Psoas muscle (tissue), 8 donors: ENCODE results near the gene MAPKAPK2. TPM values are rescaled to one million over a fixed set of nuclear protein-coding genes. Genes with fewer than 3 reads are reported as not detected.

Experiments used
- ATAC-seq, 4 donors: fragments of 200-7000 bp; cut with Tn5 transposase; one replicate each; pipeline ENCODE4 v1.9.1; 2020; ENCODE audit warnings: moderate library complexity in 3 of 4, mild to moderate bottlenecking in 2 of 4
- DNase-seq, 2 donors: peaks; one replicate each; pipeline ENCODE4 v3.0.0-alpha.2; 2020
- H3K27ac ChIP-seq: fragments of 200-600 bp; one replicate; pipeline ENCODE4 v1.8.0; 2022
- H3K27me3 ChIP-seq, 3 donors: fragments of 200-600 bp in 1 of 3; one replicate each; pipeline versions ENCODE4 v1.6.1 to v1.8.0; 2013 to 2022; ENCODE audit warnings: low read length in 2 of 3, mild to moderate bottlenecking in 2 of 3, moderate library complexity in 1 of 3; ENCODE audit not compliant: insufficient read depth in 3 of 3
- H3K36me3 ChIP-seq, 2 donors: fragments of 200-600 bp in 1 of 2; one replicate each; pipeline versions ENCODE4 v1.6.1 to v1.8.0; 2013 to 2022; ENCODE audit warnings: low read depth in 1 of 2, mild to moderate bottlenecking in 1 of 2, moderate library complexity in 1 of 2; ENCODE audit not compliant: insufficient read depth in 1 of 2
- H3K4me1 ChIP-seq: fragments of 200-600 bp; one replicate; pipeline ENCODE4 v1.8.0; 2022
- H3K4me3 ChIP-seq: fragments of 200-600 bp; one replicate; pipeline ENCODE4 v1.8.0; 2022; ENCODE audit warnings: mild to moderate bottlenecking
- H3K9me3 ChIP-seq: fragments of 200-600 bp; one replicate; pipeline ENCODE4 v1.8.0; 2022
- CTCF ChIP-seq: fragments of 200-600 bp; IDR thresholded peaks from one replicate; pipeline ENCODE4 v1.8.0; 2022; ENCODE audit warnings: antibody characterized with exemption
- WGBS, 3 donors: extraction: QIAGEN DNeasy Blood & Tissue Kit; methylation state at CpG; one replicate each; pipeline versions ENCODE4 v1.1.6 to v1.1.7; 2013; 5-methylcytosine and 5-hydroxymethylcytosine counted together
- intact Hi-C, 2 donors: fragments of 100-400 bp; cut with DNase I; formaldehyde crosslinking; loops; one replicate each; pipeline versions ENCODE4 v1.11.0 to v1.14.2; 2022
- polyA plus RNA-seq, 3 donors: library from polyadenylated mRNA; stranded (reverse); fragments of 200-250 nt; gene quantifications; one replicate each; pipeline ENCODE4 v1.2.3, GENCODE V29; 2013
- total RNA-seq, 4 donors: library from RNA; stranded (reverse); fragmentation: NEBNext Ultra II Directional in 2 of 4; extraction: Animal tissue kit (Norgen Biotek cat#: 25700) in 2 of 4; gene quantifications; one replicate each; pipeline versions ENCODE4 v1.2.1 to v1.2.4, GENCODE V29; 2021 to 2023
- donor health status: healthy with polysubstance abuse.
- donor health status: DM: no; HTN: no; CAD: no; lungs with moderate emphysema.
- donor health status: Bipolar disorder and iron deficiency.
- donor health status: healthy.
- donor health status: DM: yes; HTN: yes; CAD: no.
- donor health status: DM: no; HTN: no; CAD: no.
- donor health status: DM: no; HTN: no; CAD: no.
- donor health status: DM: yes; HTN: yes; CAD: no.

The MAPKAPK2 gene
- total and polyA plus RNA-seq, 7 donors, result 89.4 to 198 (median 139) TPM

- intact Hi-C loops, result no loop called here
- ATAC-seq, result no peak
- H3K36me3 ChIP-seq, result peaks cover 8 to 72% of the 10 kb centered on the region in 2 donors
These were observed 47.8 kb downstream of the MAPKAPK2 start for GRCh38 chr1:206732508-206732907.

DNA sequence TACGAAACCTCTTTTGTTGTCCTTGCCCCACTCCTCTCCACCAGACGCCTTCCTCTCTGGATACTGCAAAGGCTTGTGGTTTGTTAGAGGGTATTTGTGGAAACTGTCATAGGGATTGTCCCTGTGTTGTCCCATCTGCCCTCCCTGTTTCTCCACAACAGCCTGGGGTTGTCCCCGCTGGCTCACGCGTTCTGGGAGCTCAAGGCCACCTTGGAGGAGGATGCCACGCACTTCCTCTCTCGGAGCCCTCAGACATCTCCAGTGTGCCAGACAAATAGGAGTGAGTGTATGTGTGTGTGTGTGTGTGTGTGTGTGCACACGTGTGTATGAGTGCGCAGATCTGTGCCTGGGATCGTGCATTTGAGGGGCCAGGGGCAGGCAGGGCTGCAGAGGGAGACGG, 48.3 kb downstream of the MAPKAPK2 start:
- no peak for TF ChIP-seq CTCF
- Histone ChIP-seq H3K4me3 (no peak overlapping the region), H3K4me1 (no peaks in the 10 kb centered on the region), H3K36me3 (peaks cover 8 to 72% of the 10 kb centered on the region in 2 donors), H3K27ac (no peak overlapping the region), H3K27me3 (no peaks in the 10 kb centered on the region), H3K9me3 (no peaks in the 10 kb centered on the region)
- ATAC-seq, result no peak
- DNase-seq, result no peak
- 88 to 96% (median 95%) methylated on average over 11 of the region's 11 CpGs for WGBS, 3 donors
- intact Hi-C loops, result no loop called here

More at GRCh38 chr1:206732508-206732907, 47.8 kb downstream of the MAPKAPK2 start:
- no peaks in the 10 kb centered on the region for H3K27me3 ChIP-seq
- peaks cover 3% of the 10 kb centered on the region for H3K4me1 ChIP-seq
- DNase-seq, result no peak
- no peak overlapping the region for H3K27ac ChIP-seq
- TF ChIP-seq CTCF, result no peak
- 89 to 91% (median 90%) methylated on average over 11 of the region's 11 CpGs for WGBS, 3 donors
- no peaks in the 10 kb centered on the region for H3K9me3 ChIP-seq
- no peak overlapping the region for H3K4me3 ChIP-seq

GRCh38 chr1:206734499-206735142, 49.9 kb downstream of the MAPKAPK2 start:
- Histone ChIP-seq H3K36me3 (peaks cover 8 to 63% of the 10 kb centered on the region in 2 donors), H3K4me3 (no peak overlapping the region), H3K4me1 (peaks cover 7% of the 10 kb centered on the region), H3K27me3 (no peaks in the 10 kb centered on the region), H3K27ac (no peak overlapping the region), H3K9me3 (no peaks in the 10 kb centered on the region)
- 71 to 84% (median 76%) methylated on average over 9 of the region's 9 CpGs for WGBS, 3 donors
- intact Hi-C loops, result loop anchor here (5.0 kb wide), 2 partner anchors 68 to 178 kb away; no protein-coding TSS in a partner anchor
- peak; percentile 25 to 56 (median 45) for ATAC-seq
- peak; percentile 50 for TF ChIP-seq CTCF
- DNase-seq, result peak; percentile 49 to 71

GRCh38 chr1:206735553-206736031, 50.9 kb downstream of the MAPKAPK2 start:
- no peaks in the 10 kb centered on the region for H3K9me3 ChIP-seq
- peaks cover 0 to 53% of the 10 kb centered on the region in 2 donors for H3K36me3 ChIP-seq
- no peak for DNase-seq
- no peaks in the 10 kb centered on the region for H3K27me3 ChIP-seq
- intact Hi-C loops, result loop anchor here (5.0 kb wide), 2 partner anchors 67 to 177 kb away; no protein-coding TSS in a partner anchor
- H3K4me1 ChIP-seq, result peaks cover 11% of the 10 kb centered on the region
- H3K4me3 ChIP-seq, result no peak overlapping the region
- no peak for ATAC-seq
- H3K27ac ChIP-seq, result no peak overlapping the region
- TF ChIP-seq CTCF, result no peak
- 65 to 80% (median 74%) methylated on average over 5 of the region's 5 CpGs for WGBS, 3 donors
